SK-N-SH (cell line): ENCODE data around the gene HS3ST3A1.

Experiments used
- EP300 ChIP-seq, 2 experiments: IDR thresholded peaks; 2 replicates each; pipeline versions ENCODE4 v1.4.0 to v1.6.1; 2012; ENCODE audit warnings: borderline replicate concordance in 1 of 2, low read depth in 1 of 2, low read length in 1 of 2
- FOXJ3 ChIP-seq: sonication (generic); formaldehyde crosslinking; IDR thresholded peaks from 2 replicates; pipeline ENCODE4 v1.5.1; 2020; ENCODE audit warnings: mild to moderate bottlenecking, missing genetic modification reagents
- MEF2A ChIP-seq: IDR thresholded peaks from 2 replicates; pipeline ENCODE4 v1.4.0; 2012; ENCODE audit warnings: low read depth, borderline replicate concordance
- RFX5 ChIP-seq: IDR thresholded peaks from 2 replicates; pipeline ENCODE4 v1.6.1; 2012; ENCODE audit warnings: mild to moderate bottlenecking, improper control_type of control experiment, low read length
- TCF12 ChIP-seq: IDR thresholded peaks from 2 replicates; pipeline ENCODE4 v1.4.0; 2012
- YY1 ChIP-seq: IDR thresholded peaks from 2 replicates; pipeline ENCODE4 v1.4.0; 2012; ENCODE audit warnings: low read depth, mild to moderate bottlenecking
- TF ChIP-seq, protein P1 (sequence below): fragments of 200-600 bp; sonication (generic); IDR thresholded peaks from 2 replicates; pipeline ENCODE4 v1.6.1; 2017; ENCODE audit warnings: antibody characterized with exemption, mild to moderate bottlenecking, moderate library complexity
- TF ChIP-seq, protein P2 (sequence below): IDR thresholded peaks from 2 replicates; pipeline ENCODE4 v1.6.1; 2012; ENCODE audit warnings: mild to moderate bottlenecking, low read depth, low read length, moderate library complexity

DNA sequence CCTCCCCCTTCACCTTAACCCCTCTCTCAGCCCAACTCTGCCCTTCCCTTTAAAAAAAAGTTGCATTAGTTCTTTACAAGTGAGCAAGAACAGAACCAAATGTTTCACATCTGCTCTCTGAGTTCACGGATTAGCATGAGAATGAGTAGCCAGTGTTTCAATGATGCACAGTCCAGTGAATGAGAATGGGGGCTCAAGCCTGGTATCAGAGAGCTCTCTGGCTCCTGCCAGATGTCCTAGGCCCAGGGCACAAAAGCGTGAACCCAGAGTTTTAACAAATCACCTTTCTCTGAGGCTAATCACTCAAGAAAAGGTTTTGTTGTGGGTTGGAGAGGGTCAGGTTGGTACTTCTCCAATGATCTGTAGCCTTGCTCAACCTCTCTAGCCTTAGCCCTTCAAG is 41.5 kb upstream of the HS3ST3A1 start:
- TF ChIP-seq RFX5 (no peak), FOXJ3 (no peak), EP300 (IDR thresholded peaks at IDR 0.05; ENCODE audit: borderline replicate concordance in 1 of 2, low read depth in 1 of 2, low read length in 1 of 2) (no peak), MEF2A (no peak), TCF12 (no peak), YY1 (no peak)
- TF ChIP-seq, protein P1, sequence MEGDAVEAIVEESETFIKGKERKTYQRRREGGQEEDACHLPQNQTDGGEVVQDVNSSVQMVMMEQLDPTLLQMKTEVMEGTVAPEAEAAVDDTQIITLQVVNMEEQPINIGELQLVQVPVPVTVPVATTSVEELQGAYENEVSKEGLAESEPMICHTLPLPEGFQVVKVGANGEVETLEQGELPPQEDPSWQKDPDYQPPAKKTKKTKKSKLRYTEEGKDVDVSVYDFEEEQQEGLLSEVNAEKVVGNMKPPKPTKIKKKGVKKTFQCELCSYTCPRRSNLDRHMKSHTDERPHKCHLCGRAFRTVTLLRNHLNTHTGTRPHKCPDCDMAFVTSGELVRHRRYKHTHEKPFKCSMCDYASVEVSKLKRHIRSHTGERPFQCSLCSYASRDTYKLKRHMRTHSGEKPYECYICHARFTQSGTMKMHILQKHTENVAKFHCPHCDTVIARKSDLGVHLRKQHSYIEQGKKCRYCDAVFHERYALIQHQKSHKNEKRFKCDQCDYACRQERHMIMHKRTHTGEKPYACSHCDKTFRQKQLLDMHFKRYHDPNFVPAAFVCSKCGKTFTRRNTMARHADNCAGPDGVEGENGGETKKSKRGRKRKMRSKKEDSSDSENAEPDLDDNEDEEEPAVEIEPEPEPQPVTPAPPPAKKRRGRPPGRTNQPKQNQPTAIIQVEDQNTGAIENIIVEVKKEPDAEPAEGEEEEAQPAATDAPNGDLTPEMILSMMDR: no peak
- TF ChIP-seq, protein P2, sequence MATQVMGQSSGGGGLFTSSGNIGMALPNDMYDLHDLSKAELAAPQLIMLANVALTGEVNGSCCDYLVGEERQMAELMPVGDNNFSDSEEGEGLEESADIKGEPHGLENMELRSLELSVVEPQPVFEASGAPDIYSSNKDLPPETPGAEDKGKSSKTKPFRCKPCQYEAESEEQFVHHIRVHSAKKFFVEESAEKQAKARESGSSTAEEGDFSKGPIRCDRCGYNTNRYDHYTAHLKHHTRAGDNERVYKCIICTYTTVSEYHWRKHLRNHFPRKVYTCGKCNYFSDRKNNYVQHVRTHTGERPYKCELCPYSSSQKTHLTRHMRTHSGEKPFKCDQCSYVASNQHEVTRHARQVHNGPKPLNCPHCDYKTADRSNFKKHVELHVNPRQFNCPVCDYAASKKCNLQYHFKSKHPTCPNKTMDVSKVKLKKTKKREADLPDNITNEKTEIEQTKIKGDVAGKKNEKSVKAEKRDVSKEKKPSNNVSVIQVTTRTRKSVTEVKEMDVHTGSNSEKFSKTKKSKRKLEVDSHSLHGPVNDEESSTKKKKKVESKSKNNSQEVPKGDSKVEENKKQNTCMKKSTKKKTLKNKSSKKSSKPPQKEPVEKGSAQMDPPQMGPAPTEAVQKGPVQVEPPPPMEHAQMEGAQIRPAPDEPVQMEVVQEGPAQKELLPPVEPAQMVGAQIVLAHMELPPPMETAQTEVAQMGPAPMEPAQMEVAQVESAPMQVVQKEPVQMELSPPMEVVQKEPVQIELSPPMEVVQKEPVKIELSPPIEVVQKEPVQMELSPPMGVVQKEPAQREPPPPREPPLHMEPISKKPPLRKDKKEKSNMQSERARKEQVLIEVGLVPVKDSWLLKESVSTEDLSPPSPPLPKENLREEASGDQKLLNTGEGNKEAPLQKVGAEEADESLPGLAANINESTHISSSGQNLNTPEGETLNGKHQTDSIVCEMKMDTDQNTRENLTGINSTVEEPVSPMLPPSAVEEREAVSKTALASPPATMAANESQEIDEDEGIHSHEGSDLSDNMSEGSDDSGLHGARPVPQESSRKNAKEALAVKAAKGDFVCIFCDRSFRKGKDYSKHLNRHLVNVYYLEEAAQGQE: no peak
